Head of caudate nucleus (tissue), 42 donors: ENCODE results near the gene GMPS.

Experiments
- DNase-seq, 42 donors: peaks; one replicate each; pipeline versions ENCODE4 v3.0.0 to v3.0.0-alpha.2; 2020 to 2021; ENCODE audit warnings: mixed read lengths in 7 of 42
- intact Hi-C: fragments of 100-400 bp; cut with DNase I; formaldehyde crosslinking; loops from one replicate; pipeline ENCODE4 v1.15.0; 2022

Gene GMPS

DNA sequence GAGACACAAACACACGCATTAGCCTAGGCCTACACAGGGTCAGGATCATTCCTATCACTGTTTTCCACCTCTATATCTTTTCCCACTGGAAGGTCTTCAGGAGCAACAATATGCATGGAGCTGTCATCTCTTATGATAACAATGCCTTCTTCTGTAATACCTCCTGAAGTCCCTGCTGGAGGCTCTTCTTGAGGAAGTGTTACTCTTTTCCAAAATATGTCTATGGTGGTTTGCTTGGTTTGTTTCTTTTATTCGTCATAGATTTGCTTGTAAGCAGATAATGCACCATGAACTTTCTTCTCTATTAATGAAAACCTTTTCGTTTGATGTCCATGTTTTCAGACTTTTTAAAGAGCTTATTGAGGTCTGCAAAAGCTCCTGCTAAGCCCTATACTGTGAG lies 109.3 kb downstream of the GMPS start:
- no peak for DNase-seq
- intact Hi-C loops = no loop called here

DNA sequence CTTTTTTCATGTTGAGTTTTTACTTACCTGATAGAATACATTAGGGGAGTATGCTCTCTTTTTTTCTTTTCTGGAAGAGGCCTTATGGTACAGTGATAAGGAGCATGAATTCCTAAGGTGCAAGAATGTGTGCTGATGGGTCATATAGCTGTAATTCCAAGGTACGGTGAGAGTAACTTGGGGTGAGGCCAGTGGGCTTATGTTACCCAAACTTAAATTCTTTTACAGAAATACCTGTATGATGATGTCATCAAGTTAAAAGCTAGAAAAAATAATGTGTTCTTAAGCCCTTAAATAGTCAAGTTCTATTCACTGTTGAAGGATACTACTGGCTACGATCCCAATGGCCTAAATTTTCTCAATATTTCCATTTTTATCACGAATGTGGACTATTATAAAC lies 111.2 kb downstream of the GMPS start:
- no peak for DNase-seq
- intact Hi-C loops = no loop called here

DNA sequence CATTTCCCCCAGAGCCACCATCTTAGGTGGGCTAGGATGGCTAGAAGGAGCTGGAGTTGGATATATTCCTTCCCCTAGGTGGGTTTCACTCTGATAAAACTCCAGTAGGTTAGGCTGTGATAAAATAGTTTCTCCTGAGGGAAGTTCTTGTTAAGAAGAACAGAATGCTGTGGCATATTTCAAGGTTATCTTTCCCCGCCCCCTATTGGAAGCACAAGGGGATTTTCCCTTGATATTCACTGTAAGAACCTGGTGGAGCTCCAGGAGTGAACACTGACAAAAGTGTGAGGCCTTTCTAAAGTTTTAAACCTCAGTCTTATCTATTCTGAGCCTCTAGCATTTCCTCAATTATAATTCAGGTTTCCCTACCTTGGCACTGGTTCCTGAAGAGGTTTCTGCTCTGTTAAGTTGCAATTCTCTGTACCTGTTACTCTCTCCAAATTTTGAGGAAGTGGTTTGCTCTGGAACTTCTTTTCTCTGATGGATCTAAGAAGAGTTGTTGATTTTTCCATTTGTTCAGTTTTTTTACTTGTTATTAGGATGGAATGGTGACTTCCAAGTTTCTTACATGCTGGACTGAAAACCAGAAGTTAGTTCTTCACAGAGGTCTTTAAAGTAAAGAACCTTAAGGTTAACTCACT lies 113.5 kb downstream of the GMPS start:
- DNase-seq = no peak
- intact Hi-C loops = no loop called here

DNA sequence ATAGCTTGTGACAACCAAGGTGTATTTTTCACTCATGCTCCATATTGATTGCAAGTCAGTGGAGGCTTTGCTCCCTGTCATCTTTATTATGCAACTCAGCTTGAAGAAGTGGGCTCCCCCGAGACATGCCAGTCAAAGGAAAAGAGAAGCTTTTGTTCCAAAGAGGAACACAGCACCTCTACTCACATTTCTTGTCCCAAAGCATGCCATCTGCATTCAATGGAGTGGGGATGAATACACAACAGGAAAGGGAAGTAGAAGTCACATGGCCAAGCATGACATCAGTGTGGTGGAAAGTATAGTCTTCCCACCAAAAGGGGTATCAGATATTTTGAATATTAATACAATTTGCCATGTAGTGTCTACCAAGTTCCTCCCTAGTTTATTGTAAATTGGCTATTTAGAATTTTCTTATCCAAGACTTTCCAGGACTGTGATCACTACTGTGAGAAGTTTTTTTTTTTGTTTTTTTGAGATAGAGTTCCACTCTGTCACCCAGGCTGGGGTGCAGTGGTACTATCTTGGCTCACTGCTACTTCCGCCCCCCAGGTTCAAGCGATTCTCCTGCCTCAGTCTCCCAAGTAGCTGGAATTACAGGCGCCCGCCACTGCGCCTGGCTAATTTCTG lies 114.5 kb downstream of the GMPS start:
- intact Hi-C loops = no loop called here
- DNase-seq = peak in 1 of 42 donors; percentile 25

DNA sequence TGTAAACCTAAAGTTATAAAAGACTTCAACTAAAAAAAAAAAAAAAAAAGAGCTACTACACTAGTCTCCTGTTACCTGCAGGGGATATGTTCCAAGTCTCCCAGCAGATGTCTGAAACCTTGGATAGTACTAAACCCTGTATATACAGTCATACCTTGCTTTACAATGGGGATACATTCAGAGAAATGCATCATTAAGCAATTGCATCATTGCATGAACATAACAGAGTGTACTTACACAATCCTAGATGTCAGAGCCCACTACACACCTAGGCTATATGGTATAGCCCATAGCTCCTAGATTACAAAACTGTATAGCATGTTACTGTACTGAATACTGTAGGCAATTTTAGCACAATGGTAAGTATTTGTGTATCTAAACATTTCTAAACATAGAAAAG lies 119.1 kb downstream of the GMPS start:
- DNase-seq = no peak
- intact Hi-C loops = no loop called here

DNA sequence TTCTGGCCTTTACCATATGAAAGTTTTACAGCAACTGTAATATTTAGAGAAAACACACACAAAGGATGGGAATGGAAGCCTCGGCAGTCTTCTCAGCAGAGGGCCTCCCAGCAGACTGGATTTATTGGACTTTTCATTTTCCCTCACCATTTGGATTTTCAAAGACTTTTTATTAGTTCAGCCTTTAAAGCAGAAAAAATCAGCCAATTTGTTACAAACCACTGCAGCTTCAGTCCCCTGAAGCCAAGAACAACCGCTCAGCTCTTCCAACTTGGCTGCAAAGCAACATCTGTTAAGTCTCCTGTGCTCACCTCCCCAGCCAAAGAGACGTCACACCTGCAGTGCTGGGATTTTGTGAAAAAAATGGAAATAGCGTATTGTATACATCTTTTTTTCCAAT lies 120.8 kb downstream of the GMPS start:
- no peak for DNase-seq
- intact Hi-C loops = no loop called here

DNA sequence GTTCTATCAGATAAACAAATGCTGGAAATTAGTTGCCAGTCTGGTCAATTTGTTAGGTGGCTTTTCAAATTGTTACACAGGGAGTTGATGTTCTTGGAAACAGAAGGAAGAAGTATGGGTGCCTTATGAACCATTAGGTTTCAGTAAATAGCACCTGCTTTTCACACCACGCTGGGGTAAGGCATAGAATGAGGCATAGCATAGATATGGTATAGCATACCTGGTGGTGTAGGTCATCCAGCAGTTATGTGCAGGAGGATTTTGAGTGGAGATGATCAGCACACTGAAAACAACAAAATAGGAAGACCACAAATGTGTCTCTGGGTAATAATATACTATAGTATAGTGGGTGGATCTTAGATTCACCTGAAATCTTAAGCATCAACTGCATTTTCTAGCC lies 121.4 kb downstream of the GMPS start:
- intact Hi-C loops = no loop called here
- DNase-seq = no peak
